Measurements from ENCODE around the gene NCAN.

NCAN gene

GRCh38 chr19:19176950-19177349, 34.8 kb upstream of the NCAN start:
- Histone ChIP-seq H3K9me3 (ENCODE audit: control insufficient read depth in 2 of 2, low read length in 2 of 2) (no peaks in the 10 kb centered on the region), H3K9ac (ENCODE audit: low read depth in 1 of 2, low read length in 2 of 2) (no peak overlapping the region), H3K4me1 (ENCODE audit: control insufficient read depth in 2 of 2, insufficient read depth in 2 of 2, low read length in 2 of 2) (no peaks in the 10 kb centered on the region), H3K4me3 (ENCODE audit: low read length in 2 of 2) (no peak overlapping the region), H3K36me3 (ENCODE audit: control insufficient read depth in 2 of 2, insufficient read depth in 2 of 2, low read length in 2 of 2) (peaks cover 4 to 23% of the 10 kb centered on the region in 2 donors), H3K27ac (ENCODE audit: low read depth in 2 of 2, low read length in 2 of 2) (no peak overlapping the region), H3K27me3 (ENCODE audit: control insufficient read depth in 2 of 2, insufficient read depth in 2 of 2, low read length in 2 of 2) (no peaks in the 10 kb centered on the region)

- Histone ChIP-seq H3K9ac (ENCODE audit: low read depth in 1 of 2, low read length in 2 of 2) (no peak overlapping the region), H3K4me1 (ENCODE audit: control insufficient read depth in 2 of 2, insufficient read depth in 2 of 2, low read length in 2 of 2) (no peaks in the 10 kb centered on the region), H3K9me3 (ENCODE audit: control insufficient read depth in 2 of 2, low read length in 2 of 2) (no peaks in the 10 kb centered on the region), H3K27ac (ENCODE audit: low read depth in 2 of 2, low read length in 2 of 2) (no peak overlapping the region), H3K36me3 (ENCODE audit: control insufficient read depth in 2 of 2, insufficient read depth in 2 of 2, low read length in 2 of 2) (peaks cover 8 to 31% of the 10 kb centered on the region in 2 donors), H3K4me3 (ENCODE audit: low read length in 2 of 2) (no peak overlapping the region), H3K27me3 (ENCODE audit: control insufficient read depth in 2 of 2, insufficient read depth in 2 of 2, low read length in 2 of 2) (no peaks in the 10 kb centered on the region)
These were observed 32.0 kb upstream of the NCAN start for GRCh38 chr19:19179548-19180441.

GRCh38 chr19:19181488-19181998, 30.2 kb upstream of the NCAN start:
- no peaks in the 10 kb centered on the region for H3K9me3 ChIP-seq (ENCODE audit: control insufficient read depth in 2 of 2, low read length in 2 of 2)
- no peaks in the 10 kb centered on the region for H3K27me3 ChIP-seq (ENCODE audit: control insufficient read depth in 2 of 2, insufficient read depth in 2 of 2, low read length in 2 of 2)
- no peak overlapping the region for H3K27ac ChIP-seq (ENCODE audit: low read depth in 2 of 2, low read length in 2 of 2)
- no peak overlapping the region for H3K4me3 ChIP-seq (ENCODE audit: low read length in 2 of 2)
- no peak overlapping the region for H3K9ac ChIP-seq (ENCODE audit: low read depth in 1 of 2, low read length in 2 of 2)
- H3K36me3 ChIP-seq (ENCODE audit: control insufficient read depth in 2 of 2, insufficient read depth in 2 of 2, low read length in 2 of 2) = peaks cover 8 to 35% of the 10 kb centered on the region in 2 donors
- H3K4me1 ChIP-seq (ENCODE audit: control insufficient read depth in 2 of 2, insufficient read depth in 2 of 2, low read length in 2 of 2) = no peaks in the 10 kb centered on the region

GRCh38 chr19:19185853-19186740, 25.7 kb upstream of the NCAN start:
- peaks cover 8 to 26% of the 10 kb centered on the region in 2 donors for H3K36me3 ChIP-seq (ENCODE audit: control insufficient read depth in 2 of 2, insufficient read depth in 2 of 2, low read length in 2 of 2)
- no peaks in the 10 kb centered on the region for H3K27me3 ChIP-seq (ENCODE audit: control insufficient read depth in 2 of 2, insufficient read depth in 2 of 2, low read length in 2 of 2)
- H3K9me3 ChIP-seq (ENCODE audit: control insufficient read depth in 2 of 2, low read length in 2 of 2) = no peaks in the 10 kb centered on the region
- H3K4me3 ChIP-seq (ENCODE audit: low read length in 2 of 2) = no peak overlapping the region
- H3K27ac ChIP-seq (ENCODE audit: low read depth in 2 of 2, low read length in 2 of 2) = no peak overlapping the region
- H3K9ac ChIP-seq (ENCODE audit: low read depth in 1 of 2, low read length in 2 of 2) = no peak overlapping the region
- H3K4me1 ChIP-seq (ENCODE audit: control insufficient read depth in 2 of 2, insufficient read depth in 2 of 2, low read length in 2 of 2) = peaks cover 7 to 13% of the 10 kb centered on the region in 2 donors

GRCh38 chr19:19186742-19187141, 25.0 kb upstream of the NCAN start:
- Histone ChIP-seq H3K4me1 (ENCODE audit: control insufficient read depth in 2 of 2, insufficient read depth in 2 of 2, low read length in 2 of 2) (peaks cover 11 to 14% of the 10 kb centered on the region in 2 donors), H3K27ac (ENCODE audit: low read depth in 2 of 2, low read length in 2 of 2) (no peak overlapping the region), H3K27me3 (ENCODE audit: control insufficient read depth in 2 of 2, insufficient read depth in 2 of 2, low read length in 2 of 2) (no peaks in the 10 kb centered on the region), H3K9me3 (ENCODE audit: control insufficient read depth in 2 of 2, low read length in 2 of 2) (no peaks in the 10 kb centered on the region), H3K9ac (ENCODE audit: low read depth in 1 of 2, low read length in 2 of 2) (no peak overlapping the region), H3K36me3 (ENCODE audit: control insufficient read depth in 2 of 2, insufficient read depth in 2 of 2, low read length in 2 of 2) (peaks cover 4 to 20% of the 10 kb centered on the region in 2 donors), H3K4me3 (ENCODE audit: low read length in 2 of 2) (no peak overlapping the region)

- Histone ChIP-seq H3K4me1 (ENCODE audit: control insufficient read depth in 2 of 2, insufficient read depth in 2 of 2, low read length in 2 of 2) (peaks cover 19 to 23% of the 10 kb centered on the region in 2 donors), H3K27me3 (ENCODE audit: control insufficient read depth in 2 of 2, insufficient read depth in 2 of 2, low read length in 2 of 2) (no peaks in the 10 kb centered on the region), H3K9ac (ENCODE audit: low read depth in 1 of 2, low read length in 2 of 2) (peak overlapping the region; percentile 97 to 100), H3K9me3 (ENCODE audit: control insufficient read depth in 2 of 2, low read length in 2 of 2) (no peaks in the 10 kb centered on the region), H3K36me3 (ENCODE audit: control insufficient read depth in 2 of 2, insufficient read depth in 2 of 2, low read length in 2 of 2) (peaks cover under 1 to 5% of the 10 kb centered on the region in 2 donors), H3K27ac (ENCODE audit: low read depth in 2 of 2, low read length in 2 of 2) (peak overlapping the region; percentile 98 to 100), H3K4me3 (ENCODE audit: low read length in 2 of 2) (peak overlapping the region; percentile 93 to 97)
These were observed 20.0 kb upstream of the NCAN start for GRCh38 chr19:19191768-19192077.

GRCh38 chr19:19192078-19192882, 19.5 kb upstream of the NCAN start, which contains the start of the genes BORCS8 and RFXANK:
Gene BORCS8, minus strand, starts transcription at chr19:19192152. Its CDS starts 35 bp downstream, at chr19:19192117.
Gene RFXANK, plus strand, starts transcription at chr19:19192258. Its CDS starts 1,689 bp downstream, at chr19:19193947.
- Histone ChIP-seq H3K9ac (ENCODE audit: low read depth in 1 of 2, low read length in 2 of 2) (peak within 1 kb of the TSS; percentile 97 to 100), H3K27ac (ENCODE audit: low read depth in 2 of 2, low read length in 2 of 2) (peak within 1 kb of the TSS; percentile 98 to 100), H3K9me3 (ENCODE audit: control insufficient read depth in 2 of 2, low read length in 2 of 2) (no peaks in the 10 kb centered on the region), H3K4me3 (ENCODE audit: low read length in 2 of 2) (peak within 1 kb of the TSS; percentile 93 to 97), H3K27me3 (ENCODE audit: control insufficient read depth in 2 of 2, insufficient read depth in 2 of 2, low read length in 2 of 2) (no peaks in the 10 kb centered on the region), H3K36me3 (ENCODE audit: control insufficient read depth in 2 of 2, insufficient read depth in 2 of 2, low read length in 2 of 2) (peaks cover 5 to 7% of the 10 kb centered on the region in 2 donors), H3K4me1 (ENCODE audit: control insufficient read depth in 2 of 2, insufficient read depth in 2 of 2, low read length in 2 of 2) (peaks cover 19 to 23% of the 10 kb centered on the region in 2 donors)

- H3K9me3 ChIP-seq (ENCODE audit: control insufficient read depth in 2 of 2, low read length in 2 of 2) = no peaks in the 10 kb centered on the region
- peak overlapping the region; percentile 83 to 90 for H3K4me3 ChIP-seq (ENCODE audit: low read length in 2 of 2)
- H3K27ac ChIP-seq (ENCODE audit: low read depth in 2 of 2, low read length in 2 of 2) = peak overlapping the region; percentile 45 to 74
- peak overlapping the region; percentile 90 to 92 for H3K9ac ChIP-seq (ENCODE audit: low read depth in 1 of 2, low read length in 2 of 2)
- H3K36me3 ChIP-seq (ENCODE audit: control insufficient read depth in 2 of 2, insufficient read depth in 2 of 2, low read length in 2 of 2) = peaks cover 5 to 8% of the 10 kb centered on the region in 2 donors
- no peaks in the 10 kb centered on the region for H3K27me3 ChIP-seq (ENCODE audit: control insufficient read depth in 2 of 2, insufficient read depth in 2 of 2, low read length in 2 of 2)
- peaks cover 19 to 23% of the 10 kb centered on the region in 2 donors for H3K4me1 ChIP-seq (ENCODE audit: control insufficient read depth in 2 of 2, insufficient read depth in 2 of 2, low read length in 2 of 2)
These were observed 18.8 kb upstream of the NCAN start for GRCh38 chr19:19192910-19193423.

- no peak overlapping the region for H3K27ac ChIP-seq (ENCODE audit: low read depth in 2 of 2, low read length in 2 of 2)
- peak overlapping the region in 1 of 2 donors; percentile 90 for H3K4me3 ChIP-seq (ENCODE audit: low read length in 2 of 2)
- H3K9me3 ChIP-seq (ENCODE audit: control insufficient read depth in 2 of 2, low read length in 2 of 2) = no peaks in the 10 kb centered on the region
- peaks cover 19 to 23% of the 10 kb centered on the region in 2 donors for H3K4me1 ChIP-seq (ENCODE audit: control insufficient read depth in 2 of 2, insufficient read depth in 2 of 2, low read length in 2 of 2)
- peak overlapping the region in 1 of 2 donors; percentile 44 for H3K9ac ChIP-seq (ENCODE audit: low read depth in 1 of 2, low read length in 2 of 2)
- H3K27me3 ChIP-seq (ENCODE audit: control insufficient read depth in 2 of 2, insufficient read depth in 2 of 2, low read length in 2 of 2) = no peaks in the 10 kb centered on the region
- H3K36me3 ChIP-seq (ENCODE audit: control insufficient read depth in 2 of 2, insufficient read depth in 2 of 2, low read length in 2 of 2) = peaks cover 10 to 11% of the 10 kb centered on the region in 2 donors
These were observed 17.8 kb upstream of the NCAN start for GRCh38 chr19:19193926-19194325.

Measured in mucosa of rectum (tissue), 2 donors.